ENCODE measurements around the gene HMMR.
"Not testable (repeated sequence)": the region's sequence is repeated elsewhere in the genome, so short reads cannot be mapped to it uniquely, and the experiment has no call there.

The HMMR gene

GRCh38 chr5:163506726-163507125 is 46.3 kb downstream of the HMMR start:
- DNase-seq (ENCODE audit: low spot score): no peak

GRCh38 chr5:163508753-163509152 is 48.3 kb downstream of the HMMR start:
- DNase-seq (ENCODE audit: low spot score): no peak

GRCh38 chr5:163509291-163509951 is 49.0 kb downstream of the HMMR start:
- DNase-seq (ENCODE audit: low spot score): no peak

- no peak for DNase-seq (ENCODE audit: low spot score)
These were observed 52.1 kb downstream of the HMMR start for GRCh38 chr5:163512526-163512925.

- no peak for DNase-seq (ENCODE audit: low spot score)
These were observed 64.7 kb downstream of the HMMR start for GRCh38 chr5:163525096-163525495.

GRCh38 chr5:163529698-163530097 is 69.3 kb downstream of the HMMR start:
- no peak for DNase-seq (ENCODE audit: low spot score)

- DNase-seq (ENCODE audit: low spot score): no peak
These were observed 70.8 kb downstream of the HMMR start for GRCh38 chr5:163531272-163531671.

- DNase-seq (ENCODE audit: low spot score): no peak
These were observed 72.0 kb downstream of the HMMR start for GRCh38 chr5:163532171-163533084.

- no peak for DNase-seq (ENCODE audit: low spot score)
These were observed 72.8 kb downstream of the HMMR start for GRCh38 chr5:163533223-163533622.

- DNase-seq (ENCODE audit: low spot score): no peak
These were observed 74.2 kb downstream of the HMMR start for GRCh38 chr5:163534492-163535094.

- DNase-seq (ENCODE audit: low spot score): no peak
These were observed 74.9 kb downstream of the HMMR start for GRCh38 chr5:163535290-163535689.

GRCh38 chr5:163536442-163536841 is 76.0 kb downstream of the HMMR start:
- DNase-seq (ENCODE audit: low spot score): not testable (repeated sequence)

- no peak for DNase-seq (ENCODE audit: low spot score)
These were observed 80.3 kb downstream of the HMMR start for GRCh38 chr5:163540696-163541095.
